Upper lobe of right lung (tissue), 1 donor: ENCODE measurements around the gene CYB5D1. TPM values are rescaled to one million over a fixed set of nuclear protein-coding genes. Genes with fewer than 3 reads are reported as not detected.
A peak's percentile ranks its signal among the peaks of the same experiment; 100 is the strongest.

Experiments used
- ATAC-seq: fragments of 200-7000 bp; cut with Tn5 transposase; one replicate; pipeline ENCODE4 v1.9.1; 2020; ENCODE audit warnings: mild to moderate bottlenecking, moderate library complexity
- DNase-seq: peaks from one replicate; pipeline ENCODE4 v3.0.0-alpha.2; 2020
- H3K27ac ChIP-seq: fragments of 200-600 bp; one replicate; pipeline ENCODE4 v1.8.0; 2022
- H3K27me3 ChIP-seq: fragments of 200-600 bp; one replicate; pipeline ENCODE4 v1.8.0; 2022; ENCODE audit warnings: mild to moderate bottlenecking
- H3K36me3 ChIP-seq: fragments of 200-600 bp; one replicate; pipeline ENCODE4 v1.8.0; 2022
- H3K4me1 ChIP-seq: fragments of 200-600 bp; one replicate; pipeline ENCODE4 v1.8.0; 2022
- H3K4me3 ChIP-seq: fragments of 200-600 bp; one replicate; pipeline ENCODE4 v1.8.0; 2022; ENCODE audit warnings: mild to moderate bottlenecking
- H3K9me3 ChIP-seq: fragments of 200-600 bp; one replicate; pipeline ENCODE4 v1.8.0; 2022
- CTCF ChIP-seq: fragments of 200-600 bp; IDR thresholded peaks from one replicate; pipeline ENCODE4 v1.8.0; 2022; ENCODE audit warnings: antibody characterized with exemption
- intact Hi-C: fragments of 100-400 bp; cut with DNase I; formaldehyde crosslinking; loops from one replicate; pipeline ENCODE4 v1.11.0; 2022
- total RNA-seq: library from RNA; stranded (reverse); fragmentation: NEBNext Ultra II Directional; extraction: Animal tissue kit (Norgen Biotek cat#: 25700); gene quantifications from one replicate; pipeline ENCODE4 v1.2.1, GENCODE V29; 2021
- donor health status: DM: no; HTN: yes; CAD: no; lungs with severe emphysema.

The CYB5D1 gene
- total RNA-seq, 1 donor from 2014 or later, result 7.2 TPM

GRCh38 chr17:7838090-7839075, 19.4 kb upstream of the CYB5D1 start:
- Histone ChIP-seq H3K4me1 (peaks cover 46% of the 10 kb centered on the region), H3K27me3 (no peaks in the 10 kb centered on the region), H3K36me3 (peaks cover 5% of the 10 kb centered on the region), H3K4me3 (peak overlapping the region; percentile 19), H3K27ac (peak overlapping the region; percentile 99), H3K9me3 (no peaks in the 10 kb centered on the region)
- DNase-seq (no peak), ATAC-seq (no peak)
- no peak for TF ChIP-seq CTCF
- intact Hi-C loops, result no loop called here

GRCh38 chr17:7839190-7839875, 18.5 kb upstream of the CYB5D1 start:
- peaks cover 46% of the 10 kb centered on the region for H3K4me1 ChIP-seq
- no peak for TF ChIP-seq CTCF
- ATAC-seq (no peak), DNase-seq (no peak)
- no peaks in the 10 kb centered on the region for H3K27me3 ChIP-seq
- intact Hi-C loops, result no loop called here
- peaks cover 5% of the 10 kb centered on the region for H3K36me3 ChIP-seq
- no peak overlapping the region for H3K4me3 ChIP-seq
- H3K9me3 ChIP-seq, result no peaks in the 10 kb centered on the region
- peak overlapping the region; percentile 51 for H3K27ac ChIP-seq

- no peaks in the 10 kb centered on the region for H3K9me3 ChIP-seq
- DNase-seq (no peak), ATAC-seq (no peak)
- H3K27ac ChIP-seq, result no peak overlapping the region
- H3K4me1 ChIP-seq, result peaks cover 46% of the 10 kb centered on the region
- peaks cover 5% of the 10 kb centered on the region for H3K36me3 ChIP-seq
- intact Hi-C loops, result no loop called here
- no peak for TF ChIP-seq CTCF
- H3K27me3 ChIP-seq, result no peaks in the 10 kb centered on the region
- no peak overlapping the region for H3K4me3 ChIP-seq
These were observed 17.9 kb upstream of the CYB5D1 start for GRCh38 chr17:7839876-7840261.

GRCh38 chr17:7840441-7840840, 17.4 kb upstream of the CYB5D1 start:
- H3K4me3 ChIP-seq, result no peak overlapping the region
- H3K9me3 ChIP-seq, result no peaks in the 10 kb centered on the region
- peaks cover 7% of the 10 kb centered on the region for H3K36me3 ChIP-seq
- intact Hi-C loops, result no loop called here
- peak overlapping the region; percentile 97 for H3K27ac ChIP-seq
- ATAC-seq, result no peak
- no peak for TF ChIP-seq CTCF
- no peak for DNase-seq
- H3K4me1 ChIP-seq, result peaks cover 51% of the 10 kb centered on the region
- H3K27me3 ChIP-seq, result no peaks in the 10 kb centered on the region

- Histone ChIP-seq H3K4me1 (peaks cover 56% of the 10 kb centered on the region), H3K27me3 (no peaks in the 10 kb centered on the region), H3K4me3 (peak overlapping the region; percentile 90), H3K36me3 (peaks cover 12% of the 10 kb centered on the region), H3K27ac (peak overlapping the region; percentile 97), H3K9me3 (no peaks in the 10 kb centered on the region)
- no peak for ATAC-seq
- TF ChIP-seq CTCF, result no peak
- intact Hi-C loops, result no loop called here
- DNase-seq, result no peak
These were observed 16.9 kb upstream of the CYB5D1 start for GRCh38 chr17:7840875-7841274.
